ENCODE measurements around the gene STN1. TPM values are rescaled to one million over a fixed set of nuclear protein-coding genes. Genes with fewer than 3 reads are reported as not detected.

STN1 gene
- total RNA-seq, 2 donors from 2014 or later: 15.5 to 42.7 TPM

DNA sequence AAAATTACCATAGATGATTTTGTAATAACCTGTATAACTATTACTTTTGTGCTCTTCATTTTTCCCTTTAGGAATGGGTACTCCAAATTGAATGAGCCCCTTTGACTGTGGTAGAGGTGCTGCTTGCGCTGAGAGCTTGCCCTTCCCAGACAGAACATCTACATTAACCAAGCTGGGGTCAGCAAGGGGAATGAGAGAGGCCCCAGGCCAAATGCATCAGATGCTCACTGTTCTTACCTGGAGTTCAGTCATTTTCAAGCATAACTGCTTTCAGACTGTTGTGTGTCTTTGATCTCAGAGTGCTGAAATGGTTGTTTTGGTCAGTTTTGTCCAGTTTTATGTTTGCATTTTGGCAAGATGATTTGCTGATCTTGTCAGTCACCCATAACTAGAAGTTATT lies 7.6 kb upstream of the STN1 start:
- intact Hi-C loops (cut with DNase I): no loop called here
- H3K36me3 ChIP-seq: no peaks in the 10 kb centered on the region
- no peaks in the 10 kb centered on the region for H3K9me3 ChIP-seq
- WGBS: 96% methylated on average over 1 of the region's 1 CpG
- no peak overlapping the region for H3K4me3 ChIP-seq
- no peak for DNase-seq (ENCODE audit: low spot score)
- TF ChIP-seq, protein P1, sequence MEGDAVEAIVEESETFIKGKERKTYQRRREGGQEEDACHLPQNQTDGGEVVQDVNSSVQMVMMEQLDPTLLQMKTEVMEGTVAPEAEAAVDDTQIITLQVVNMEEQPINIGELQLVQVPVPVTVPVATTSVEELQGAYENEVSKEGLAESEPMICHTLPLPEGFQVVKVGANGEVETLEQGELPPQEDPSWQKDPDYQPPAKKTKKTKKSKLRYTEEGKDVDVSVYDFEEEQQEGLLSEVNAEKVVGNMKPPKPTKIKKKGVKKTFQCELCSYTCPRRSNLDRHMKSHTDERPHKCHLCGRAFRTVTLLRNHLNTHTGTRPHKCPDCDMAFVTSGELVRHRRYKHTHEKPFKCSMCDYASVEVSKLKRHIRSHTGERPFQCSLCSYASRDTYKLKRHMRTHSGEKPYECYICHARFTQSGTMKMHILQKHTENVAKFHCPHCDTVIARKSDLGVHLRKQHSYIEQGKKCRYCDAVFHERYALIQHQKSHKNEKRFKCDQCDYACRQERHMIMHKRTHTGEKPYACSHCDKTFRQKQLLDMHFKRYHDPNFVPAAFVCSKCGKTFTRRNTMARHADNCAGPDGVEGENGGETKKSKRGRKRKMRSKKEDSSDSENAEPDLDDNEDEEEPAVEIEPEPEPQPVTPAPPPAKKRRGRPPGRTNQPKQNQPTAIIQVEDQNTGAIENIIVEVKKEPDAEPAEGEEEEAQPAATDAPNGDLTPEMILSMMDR (IDR thresholded peaks at IDR 0.05): no peak
- TF ChIP-seq POLR2A (IDR thresholded peaks at IDR 0.05): no peak
- no peak for TF ChIP-seq POLR2AphosphoS5 (IDR thresholded peaks at IDR 0.05)
- H3K4me1 ChIP-seq (replicated peaks): no peaks in the 10 kb centered on the region
- no peak overlapping the region for H3K27ac ChIP-seq
- no peaks in the 10 kb centered on the region for H3K27me3 ChIP-seq (replicated peaks; ENCODE audit: insufficient read depth)

DNA sequence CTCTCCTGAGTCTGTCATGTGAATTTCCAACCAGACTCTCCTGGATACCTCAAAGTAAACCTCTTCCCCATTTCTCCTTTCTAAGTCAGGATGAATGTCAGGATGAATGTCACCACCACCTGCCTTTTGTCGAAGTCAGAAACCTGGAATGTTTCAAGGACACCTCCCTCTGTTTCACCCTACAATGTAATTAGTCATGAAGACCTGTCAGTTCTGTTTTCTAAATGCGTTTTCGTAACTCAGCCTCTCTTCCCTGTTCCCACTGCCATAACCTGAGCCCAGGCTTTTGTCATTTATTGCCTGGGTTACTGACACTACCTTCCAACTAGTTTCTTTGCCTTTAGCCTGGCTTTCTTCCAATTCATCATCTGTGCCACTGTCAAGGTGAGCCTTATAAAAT lies 5.5 kb upstream of the STN1 start:
- no peaks in the 10 kb centered on the region for H3K4me1 ChIP-seq (replicated peaks)
- H3K27ac ChIP-seq: no peak overlapping the region
- no peak for DNase-seq (ENCODE audit: low spot score)
- no peaks in the 10 kb centered on the region for H3K9me3 ChIP-seq
- intact Hi-C loops (cut with DNase I): no loop called here
- TF ChIP-seq POLR2AphosphoS5 (IDR thresholded peaks at IDR 0.05) (no peak), POLR2A (IDR thresholded peaks at IDR 0.05) (no peak)
- TF ChIP-seq, protein P1 (IDR thresholded peaks at IDR 0.05): no peak
- no peak overlapping the region for H3K4me3 ChIP-seq
- no peaks in the 10 kb centered on the region for H3K27me3 ChIP-seq (replicated peaks; ENCODE audit: insufficient read depth)
- 31% methylated on average over 3 of the region's 3 CpGs for WGBS
- no peaks in the 10 kb centered on the region for H3K36me3 ChIP-seq

DNA sequence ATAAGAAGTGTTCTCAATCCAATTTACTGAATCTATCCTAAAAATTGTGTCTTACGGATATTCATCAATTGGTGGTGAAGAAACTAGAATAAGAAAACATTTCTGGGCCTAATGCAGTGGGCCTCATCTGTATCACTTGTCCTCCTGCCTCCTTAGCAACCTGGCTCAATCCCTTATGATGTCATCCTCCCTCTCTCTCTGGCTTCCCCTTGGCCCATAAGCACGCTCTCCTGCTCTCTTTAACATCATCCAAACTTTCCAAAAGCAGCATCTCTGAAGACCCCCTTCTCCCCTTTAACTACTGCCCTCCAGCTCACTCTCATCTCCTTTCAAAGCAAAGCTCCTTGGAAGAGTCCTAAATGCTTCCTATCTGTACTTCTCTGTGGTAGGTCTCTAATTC lies 4.7 kb upstream of the STN1 start:
- intact Hi-C loops (cut with DNase I): no loop called here
- TF ChIP-seq POLR2A (IDR thresholded peaks at IDR 0.05): no peak
- TF ChIP-seq, protein P1 (IDR thresholded peaks at IDR 0.05): no peak
- no peak for TF ChIP-seq POLR2AphosphoS5 (IDR thresholded peaks at IDR 0.05)
- 92% methylated on average over 2 of the region's 2 CpGs for WGBS
- Histone ChIP-seq H3K4me3 (no peak overlapping the region), H3K9me3 (no peaks in the 10 kb centered on the region), H3K4me1 (replicated peaks) (no peaks in the 10 kb centered on the region), H3K27me3 (replicated peaks; ENCODE audit: insufficient read depth) (no peaks in the 10 kb centered on the region), H3K27ac (no peak overlapping the region), H3K36me3 (no peaks in the 10 kb centered on the region)
- no peak for DNase-seq (ENCODE audit: low spot score)

DNA sequence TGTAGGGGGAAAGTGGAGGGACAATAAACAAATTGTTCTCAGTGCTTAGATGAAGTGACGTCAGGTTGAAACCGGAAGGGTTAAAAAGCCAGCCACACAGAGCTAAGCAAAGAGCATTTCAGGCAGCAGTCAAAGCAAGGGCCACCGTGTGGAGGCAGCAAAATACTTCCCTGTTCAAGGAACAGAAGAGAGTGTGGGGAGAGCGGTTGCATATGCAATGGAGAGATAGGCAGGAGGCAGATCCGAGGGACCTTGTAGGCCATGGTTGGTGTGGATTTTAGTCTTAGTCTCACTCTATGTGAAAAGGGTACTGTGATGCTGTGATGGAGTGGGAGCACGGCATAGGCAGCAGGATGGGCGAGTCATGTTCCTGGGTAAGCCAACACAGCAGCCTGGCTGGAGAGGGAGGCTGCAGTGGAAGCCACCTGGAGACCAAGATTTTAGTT lies 3.8 kb upstream of the STN1 start:
- intact Hi-C loops (cut with DNase I): no loop called here
- TF ChIP-seq POLR2AphosphoS5 (IDR thresholded peaks at IDR 0.05): no peak

DNA sequence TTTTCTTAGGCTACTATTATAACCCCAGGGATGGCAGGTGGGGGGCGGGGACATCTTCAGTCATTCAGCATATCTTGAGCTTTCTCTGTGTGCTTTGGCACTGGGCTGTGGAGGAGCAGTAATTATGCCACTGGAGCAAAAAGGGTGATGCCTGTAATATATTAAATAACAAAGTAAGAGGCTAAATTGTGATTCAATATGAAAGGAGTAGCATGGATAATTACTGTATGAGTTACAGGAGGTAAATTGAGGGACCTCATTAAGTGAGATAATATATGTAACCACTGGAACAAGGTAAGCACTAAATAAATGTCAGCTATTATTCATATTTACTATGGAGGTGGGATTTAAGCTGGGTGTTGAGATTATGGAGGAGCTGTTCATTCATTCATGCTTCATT lies 3.3 kb upstream of the STN1 start:
- no peak for DNase-seq (ENCODE audit: low spot score)
- Histone ChIP-seq H3K9me3 (no peaks in the 10 kb centered on the region), H3K4me3 (no peak overlapping the region), H3K27me3 (replicated peaks; ENCODE audit: insufficient read depth) (no peaks in the 10 kb centered on the region), H3K4me1 (replicated peaks) (peaks cover 7% of the 10 kb centered on the region), H3K27ac (no peak overlapping the region), H3K36me3 (no peaks in the 10 kb centered on the region)
- no peak for TF ChIP-seq POLR2A (IDR thresholded peaks at IDR 0.05)
- no peak for TF ChIP-seq POLR2AphosphoS5 (IDR thresholded peaks at IDR 0.05)
- TF ChIP-seq, protein P1 (IDR thresholded peaks at IDR 0.05): no peak
- intact Hi-C loops (cut with DNase I): no loop called here
- WGBS: 92% methylated on average over 1 of the region's 1 CpG

More for the DNA sequence above, 3.8 kb upstream of the STN1 start:
- H3K36me3 ChIP-seq: no peaks in the 10 kb centered on the region
- no peaks in the 10 kb centered on the region for H3K27me3 ChIP-seq (replicated peaks; ENCODE audit: insufficient read depth)
- H3K9me3 ChIP-seq: no peaks in the 10 kb centered on the region
- no peak overlapping the region for H3K27ac ChIP-seq
- WGBS: 59% methylated on average over 7 of the region's 7 CpGs
- no peak for DNase-seq (ENCODE audit: low spot score)
- H3K4me1 ChIP-seq (replicated peaks): peaks cover 7% of the 10 kb centered on the region
- no peak overlapping the region for H3K4me3 ChIP-seq
